HG02759 (cell line): ENCODE measurements around the gene NOL3.

ENCODE experiments used
- ATAC-seq: cut with Tn5 transposase; IDR thresholded peaks from one replicate; pipeline ENCODE4 v1.9.1; 2021; ENCODE audit warnings: mild to moderate bottlenecking, moderate library complexity; ENCODE audit not compliant: unreplicated experiment

Gene NOL3

DNA sequence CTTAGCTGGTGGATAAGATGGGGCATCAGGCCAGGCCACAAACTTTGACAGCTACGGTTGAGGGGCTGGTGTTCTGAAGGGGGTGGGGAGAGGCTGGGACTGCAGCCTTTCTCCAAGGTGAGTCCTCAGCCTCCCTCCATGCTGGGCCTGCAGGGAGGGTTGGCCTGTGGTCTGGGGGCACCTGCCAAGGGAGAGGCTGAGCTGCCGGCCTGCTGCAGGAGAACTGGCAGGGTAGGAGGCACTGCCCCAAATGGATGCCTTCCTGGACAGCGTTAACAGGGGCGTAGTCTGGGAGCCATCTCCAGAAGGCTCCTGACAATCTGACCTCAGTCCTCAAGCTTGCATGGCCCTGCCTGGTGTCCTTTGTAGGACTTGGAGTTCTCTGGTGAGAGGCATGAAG lies 33.7 kb downstream of the NOL3 start:
- ATAC-seq = no peak

DNA sequence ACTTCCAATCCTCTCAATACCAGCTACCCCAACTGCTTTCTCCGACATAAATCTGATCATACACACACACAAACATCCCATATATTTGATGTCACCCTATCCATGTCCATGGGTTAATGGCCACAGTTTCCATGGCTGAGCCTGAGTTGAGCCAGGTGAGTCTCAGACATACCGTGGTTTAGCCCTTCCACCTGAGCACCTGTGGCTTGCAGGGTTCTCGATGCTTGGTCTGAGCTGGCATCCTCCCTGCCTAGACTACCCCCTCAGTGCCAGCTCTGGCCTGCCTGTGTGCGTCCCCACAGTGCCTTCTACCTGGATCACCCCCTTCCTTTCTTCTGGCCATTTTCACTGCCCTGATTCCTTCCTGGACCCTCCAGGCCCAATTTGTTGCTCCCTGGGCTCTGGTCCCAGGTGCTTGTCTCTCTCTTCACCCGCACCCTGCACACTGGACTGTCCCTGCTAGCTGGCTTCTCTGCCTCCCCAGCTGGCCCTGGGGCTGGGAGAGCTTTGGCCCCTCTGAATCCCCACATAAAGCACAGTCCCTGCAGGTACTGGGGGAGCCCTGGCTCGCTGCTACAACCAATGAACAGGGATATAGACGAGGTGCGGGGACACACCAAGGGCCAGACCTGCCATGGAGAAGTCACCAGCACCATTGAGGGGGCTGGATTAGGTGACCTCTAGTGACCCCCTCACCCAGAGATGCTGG lies 35.9 kb downstream of the NOL3 start:
- no peak for ATAC-seq

GRCh38 chr16:67206838-67207248 lies 36.5 kb downstream of the NOL3 start:
- ATAC-seq = no peak

DNA sequence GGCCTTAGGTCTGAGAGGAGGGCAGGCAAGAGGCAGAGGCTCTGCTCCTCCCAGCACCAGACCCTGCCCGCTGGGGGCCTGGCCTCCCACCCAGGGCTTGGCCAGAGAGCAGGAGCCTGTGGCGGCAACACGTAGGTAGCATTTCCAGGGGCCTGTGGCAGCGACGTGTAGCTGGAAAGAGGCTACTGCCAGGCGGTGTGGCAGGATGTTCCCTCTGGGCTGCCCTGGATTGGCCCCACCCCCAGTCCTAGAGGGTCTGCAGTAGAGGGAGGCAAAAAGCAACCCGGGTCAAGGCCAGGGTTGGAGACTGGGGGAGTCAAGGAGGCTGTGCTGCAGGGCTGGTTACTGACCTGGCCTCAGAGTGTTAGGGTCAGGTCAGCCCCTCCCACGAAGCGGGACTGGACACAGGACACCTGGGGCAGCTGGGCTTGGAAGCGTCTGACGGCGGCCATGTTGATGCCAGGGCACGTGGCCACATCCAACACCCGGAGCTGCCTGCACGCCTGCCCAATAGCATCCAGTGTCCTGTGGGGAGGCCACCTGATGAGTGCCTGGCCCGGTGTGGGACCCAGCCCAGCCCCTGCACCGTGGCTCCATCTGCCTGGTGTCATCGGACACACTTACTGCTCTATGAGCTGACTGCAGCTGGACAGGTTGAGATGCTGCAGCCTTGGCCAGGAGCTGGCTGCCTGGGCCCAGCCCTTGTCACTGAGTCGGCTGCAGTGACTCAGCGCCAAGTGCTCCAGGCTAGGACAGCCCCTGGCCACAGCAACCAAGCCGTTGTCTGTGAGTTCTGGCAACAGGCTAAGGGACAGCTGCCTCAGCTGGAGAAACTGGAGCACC lies 37.1 kb downstream of the NOL3 start:
- no peak for ATAC-seq

- ATAC-seq = no peak
Observed at GRCh38 chr16:67208154-67208896, 38.0 kb downstream of the NOL3 start.

GRCh38 chr16:67209565-67209964 lies 39.2 kb downstream of the NOL3 start:
- ATAC-seq = no peak

GRCh38 chr16:67210069-67210937 lies 40.0 kb downstream of the NOL3 start:
- no peak for ATAC-seq

DNA sequence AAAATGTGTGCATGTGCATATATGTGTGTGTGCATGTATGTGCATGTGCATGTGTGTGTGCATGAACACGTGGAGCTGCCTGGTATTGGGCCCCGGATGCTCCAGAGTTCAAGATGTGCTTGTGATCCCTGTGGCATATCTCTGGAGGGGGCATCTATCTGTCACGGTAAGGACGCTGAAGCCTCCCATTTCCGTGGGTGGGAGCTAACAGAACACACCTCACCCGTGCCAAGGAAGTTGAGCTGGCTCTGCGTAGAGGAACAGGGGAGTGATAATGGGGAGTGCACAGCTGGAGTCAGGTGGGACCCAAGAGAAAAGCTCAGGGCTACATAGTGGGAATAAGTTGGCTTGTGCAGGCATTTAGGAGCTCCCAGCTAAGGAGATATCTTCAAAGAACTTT lies 41.3 kb downstream of the NOL3 start:
- no peak for ATAC-seq

GRCh38 chr16:67212766-67213165 lies 42.4 kb downstream of the NOL3 start:
- no peak for ATAC-seq

DNA sequence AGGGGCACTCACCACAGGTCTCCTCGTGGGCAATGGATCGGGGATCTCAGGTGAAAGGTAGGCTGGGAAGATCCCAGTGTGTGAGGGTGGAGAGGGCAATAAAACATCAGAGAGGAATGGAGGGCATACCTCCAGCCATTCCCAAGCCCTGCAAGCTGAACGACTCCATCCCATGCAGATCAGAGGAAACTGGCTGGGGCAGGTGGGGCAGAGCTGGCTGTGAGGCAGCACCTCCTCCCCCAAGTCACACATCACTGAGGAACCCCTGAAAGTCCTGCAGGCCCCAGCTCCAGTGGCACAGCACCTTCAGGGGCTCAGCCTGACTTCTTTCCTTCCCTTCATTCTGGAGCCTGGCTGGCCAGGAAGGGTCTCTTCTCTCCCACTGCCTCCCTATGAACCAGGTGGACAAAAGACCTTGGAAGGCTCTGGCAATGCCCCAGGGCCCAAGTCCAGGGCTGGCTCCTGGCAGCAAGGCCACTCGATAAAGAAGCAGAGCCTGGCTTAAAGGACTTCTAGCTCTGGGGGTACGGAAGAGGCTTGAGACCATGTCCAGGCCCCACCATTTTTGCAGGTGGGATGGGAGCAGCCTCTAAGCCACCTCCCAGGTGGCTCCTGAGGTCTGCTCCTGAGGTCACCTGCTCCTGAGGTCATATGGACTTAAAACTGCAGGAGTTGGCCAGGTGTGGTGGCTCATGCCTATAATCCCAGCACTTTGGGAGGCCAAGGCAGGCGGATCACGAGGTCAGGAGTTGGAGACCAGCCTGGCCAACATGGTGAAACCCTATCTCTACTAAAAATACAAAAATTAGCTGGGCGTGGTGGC lies 43.1 kb downstream of the NOL3 start:
- ATAC-seq = no peak

- no peak for ATAC-seq
Observed at GRCh38 chr16:67215706-67216105, 45.4 kb downstream of the NOL3 start.

DNA sequence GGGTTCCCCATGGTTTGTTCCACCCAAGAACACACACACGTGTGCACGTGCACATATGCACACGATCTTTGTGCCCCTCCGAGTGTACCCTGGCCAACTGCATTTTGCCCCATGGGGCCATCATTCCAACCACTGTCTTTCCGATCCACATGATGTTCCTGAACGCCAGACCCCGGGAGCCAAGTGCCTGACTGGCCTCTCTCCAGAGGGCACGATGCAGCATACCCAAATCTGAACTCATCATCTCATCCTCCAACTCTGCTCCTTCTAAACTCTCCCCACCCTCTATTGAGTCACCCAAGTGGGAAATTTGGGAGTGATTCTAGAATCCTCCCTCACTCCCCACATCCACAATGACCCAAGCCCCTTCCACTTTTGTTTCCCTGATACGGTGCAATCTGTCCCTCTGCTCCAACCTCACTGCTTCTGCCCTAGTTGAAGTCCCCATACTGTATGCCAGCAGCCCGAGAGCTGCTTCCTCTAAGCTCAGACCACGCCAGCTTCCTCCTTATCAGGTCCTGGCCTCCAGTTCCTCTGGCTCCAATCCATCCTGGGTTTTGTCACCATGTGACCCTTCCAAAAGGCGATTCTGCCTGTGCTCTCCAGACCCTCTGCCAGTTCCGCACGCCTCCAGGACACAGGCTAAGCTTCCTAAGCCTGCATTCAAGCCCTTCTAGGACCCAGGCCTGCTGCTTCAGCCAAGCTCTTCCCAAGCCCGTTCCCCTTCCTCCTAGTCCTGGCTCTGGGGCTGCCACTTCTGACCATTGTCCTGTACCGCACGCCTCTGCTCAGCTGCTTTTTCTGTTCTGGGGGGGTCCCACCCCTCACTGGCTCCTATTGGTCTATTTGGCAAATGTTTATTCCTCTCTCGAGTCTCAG lies 46.5 kb downstream of the NOL3 start:
- no peak for ATAC-seq

GRCh38 chr16:67223992-67224391 lies 53.7 kb downstream of the NOL3 start:
- ATAC-seq = no peak
